AG04450 (cell line): ENCODE measurements around the gene LLGL2. TPM values are rescaled to one million over a fixed set of nuclear protein-coding genes. Genes with fewer than 3 reads are reported as not detected.

Experiments used
- CTCF ChIA-PET: fragments of 300-600, 350-600 bp; formaldehyde crosslinking; extraction: SDS; loops from one replicate; lab custom pipeline; 2022; ENCODE audit warnings: antibody characterized with exemption, inconsistent platforms; lab: Charles Lee
- POLR2A ChIA-PET: fragments of 350-600 bp; formaldehyde crosslinking; extraction: SDS; loops from one replicate; lab custom pipeline; 2021; ENCODE audit warnings: antibody characterized with exemption, inconsistent platforms; lab: Yijun Ruan, JAX
- DNase-seq: peaks from one replicate; pipeline ENCODE4 v3.0.0-alpha.2; 2011; ENCODE audit warnings: low read depth, low spot score
- H3K27ac ChIP-seq: one replicate; pipeline ENCODE4 v1.5.1; 2012; ENCODE audit warnings: low read depth, low read length, control low read depth
- H3K27me3 ChIP-seq: one replicate; pipeline ENCODE4 v1.6.0; 2012; ENCODE audit warnings: low read length; ENCODE audit not compliant: control insufficient read depth, insufficient read depth
- H3K4me3 ChIP-seq: 2 replicates; pipeline ENCODE4 v1.5.1; 2011; ENCODE audit warnings: mild to moderate bottlenecking, low read depth, low read length, control low read depth
- H3K9me3 ChIP-seq: 2 replicates; pipeline ENCODE4 v1.5.1; 2012; ENCODE audit warnings: low read length; ENCODE audit not compliant: control insufficient read depth, insufficient read depth
- polyA plus RNA-seq: library from polyadenylated mRNA; depleted of rRNA; stranded (reverse); fragments of >200 nt; gene quantifications from 2 replicates; pipeline ENCODE4 v1.2.3, GENCODE V29; 2011
- TF ChIP-seq, protein P1 (sequence below): IDR thresholded peaks from 2 replicates; pipeline ENCODE4 v1.5.1; 2011; ENCODE audit warnings: low read depth, low read length, control low read depth, inconsistent platforms

LLGL2 gene
- polyA plus RNA-seq, 1 experiment = 0.24 TPM

DNA sequence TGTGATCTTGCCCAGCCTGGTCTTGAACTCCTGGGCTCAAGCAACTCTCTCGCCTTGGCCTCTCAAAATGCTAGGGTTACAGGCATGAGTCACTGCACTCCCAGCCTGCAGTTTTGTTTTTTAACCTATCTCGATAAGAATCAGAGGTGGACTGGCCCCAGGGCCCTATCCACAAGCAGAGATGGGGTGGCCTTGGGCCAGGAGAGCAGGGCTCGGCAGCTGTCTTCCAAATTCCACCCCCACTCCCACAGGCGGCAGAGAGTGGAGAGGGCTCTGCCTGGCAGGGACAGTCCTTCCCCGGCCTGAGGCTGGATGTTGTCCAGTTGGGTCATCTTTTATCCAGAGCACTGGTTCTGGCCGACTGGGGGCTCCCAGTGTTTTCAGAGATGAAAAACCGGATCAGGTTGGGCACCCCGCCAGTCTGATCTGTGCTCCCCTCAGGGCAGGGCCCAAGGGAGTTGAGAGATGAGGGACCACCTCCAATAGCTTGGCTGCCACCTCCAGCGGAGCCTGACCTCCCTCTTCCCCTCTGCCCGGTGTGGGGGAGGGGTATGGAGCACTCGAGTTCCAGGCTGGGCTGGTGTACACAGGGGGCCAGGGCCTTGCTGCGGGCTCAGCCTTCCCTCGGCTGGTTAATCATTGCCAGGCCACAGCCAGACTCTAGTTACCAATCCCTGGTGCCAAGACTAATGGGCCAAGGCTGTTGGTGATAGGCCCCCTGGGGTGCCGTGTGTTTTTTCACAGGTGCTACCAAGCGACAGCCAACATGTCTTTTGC is 31.8 kb downstream of the LLGL2 start:
- CTCF ChIA-PET = no interaction called here
- Histone ChIP-seq H3K4me3 (no peak overlapping the region), H3K27ac (no peak overlapping the region), H3K27me3 (peaks cover 4% of the 10 kb centered on the region), H3K9me3 (no peaks in the 10 kb centered on the region)
- DNase-seq = no peak
- POLR2A ChIA-PET = no interaction called here
- TF ChIP-seq, protein P1, sequence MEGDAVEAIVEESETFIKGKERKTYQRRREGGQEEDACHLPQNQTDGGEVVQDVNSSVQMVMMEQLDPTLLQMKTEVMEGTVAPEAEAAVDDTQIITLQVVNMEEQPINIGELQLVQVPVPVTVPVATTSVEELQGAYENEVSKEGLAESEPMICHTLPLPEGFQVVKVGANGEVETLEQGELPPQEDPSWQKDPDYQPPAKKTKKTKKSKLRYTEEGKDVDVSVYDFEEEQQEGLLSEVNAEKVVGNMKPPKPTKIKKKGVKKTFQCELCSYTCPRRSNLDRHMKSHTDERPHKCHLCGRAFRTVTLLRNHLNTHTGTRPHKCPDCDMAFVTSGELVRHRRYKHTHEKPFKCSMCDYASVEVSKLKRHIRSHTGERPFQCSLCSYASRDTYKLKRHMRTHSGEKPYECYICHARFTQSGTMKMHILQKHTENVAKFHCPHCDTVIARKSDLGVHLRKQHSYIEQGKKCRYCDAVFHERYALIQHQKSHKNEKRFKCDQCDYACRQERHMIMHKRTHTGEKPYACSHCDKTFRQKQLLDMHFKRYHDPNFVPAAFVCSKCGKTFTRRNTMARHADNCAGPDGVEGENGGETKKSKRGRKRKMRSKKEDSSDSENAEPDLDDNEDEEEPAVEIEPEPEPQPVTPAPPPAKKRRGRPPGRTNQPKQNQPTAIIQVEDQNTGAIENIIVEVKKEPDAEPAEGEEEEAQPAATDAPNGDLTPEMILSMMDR = no peak

DNA sequence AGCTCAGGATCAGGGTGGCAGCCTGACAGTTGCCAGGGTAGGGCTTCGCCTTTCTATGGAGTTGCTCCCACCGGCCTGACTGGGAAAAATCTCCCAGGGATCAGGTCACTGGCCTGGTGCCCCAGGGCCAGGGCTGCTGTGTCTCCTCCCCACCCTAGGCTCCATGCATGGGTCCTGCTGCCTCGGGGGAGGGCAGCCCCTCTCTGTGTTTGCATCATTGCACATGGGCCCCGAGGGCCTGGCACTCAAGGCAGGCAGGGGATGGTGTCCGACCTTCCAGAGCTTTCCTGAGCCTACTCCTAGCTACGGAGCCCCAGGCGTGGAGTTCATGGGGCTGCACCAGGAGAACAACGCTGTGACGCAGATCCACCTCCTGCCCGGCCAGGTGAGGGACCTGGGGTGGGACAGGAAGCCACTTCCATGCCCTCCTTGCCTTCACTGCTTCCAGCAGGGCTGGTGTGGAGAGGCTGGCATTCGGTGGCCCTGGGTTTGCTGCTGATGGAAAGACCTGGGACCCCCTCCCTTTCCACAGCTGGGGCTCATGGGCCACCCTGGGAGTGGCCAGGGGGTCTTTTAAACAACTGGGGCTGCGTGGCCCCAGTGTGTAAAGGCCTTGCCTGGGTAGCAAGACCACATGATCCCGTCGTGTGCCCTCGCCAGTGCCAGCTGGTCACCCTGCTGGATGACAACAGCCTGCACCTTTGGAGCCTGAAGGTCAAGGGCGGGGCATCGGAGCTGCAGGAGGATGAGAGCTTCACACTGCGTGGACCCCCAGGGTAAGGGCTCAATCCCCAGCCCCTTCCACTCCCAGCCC is 32.6 kb downstream of the LLGL2 start:
- POLR2A ChIA-PET = no interaction called here
- H3K27me3 ChIP-seq = peaks cover 4% of the 10 kb centered on the region
- no peak overlapping the region for H3K4me3 ChIP-seq
- H3K27ac ChIP-seq = no peak overlapping the region
- no peaks in the 10 kb centered on the region; the same call in 1 of the 2 replicates for H3K9me3 ChIP-seq
- no peak for DNase-seq
- TF ChIP-seq, protein P1 = no peak
- CTCF ChIA-PET = interaction anchor here (0.6 kb wide), 1 partner anchor 131 kb away, joined by 3 read pairs; no protein-coding TSS in a partner anchor

DNA sequence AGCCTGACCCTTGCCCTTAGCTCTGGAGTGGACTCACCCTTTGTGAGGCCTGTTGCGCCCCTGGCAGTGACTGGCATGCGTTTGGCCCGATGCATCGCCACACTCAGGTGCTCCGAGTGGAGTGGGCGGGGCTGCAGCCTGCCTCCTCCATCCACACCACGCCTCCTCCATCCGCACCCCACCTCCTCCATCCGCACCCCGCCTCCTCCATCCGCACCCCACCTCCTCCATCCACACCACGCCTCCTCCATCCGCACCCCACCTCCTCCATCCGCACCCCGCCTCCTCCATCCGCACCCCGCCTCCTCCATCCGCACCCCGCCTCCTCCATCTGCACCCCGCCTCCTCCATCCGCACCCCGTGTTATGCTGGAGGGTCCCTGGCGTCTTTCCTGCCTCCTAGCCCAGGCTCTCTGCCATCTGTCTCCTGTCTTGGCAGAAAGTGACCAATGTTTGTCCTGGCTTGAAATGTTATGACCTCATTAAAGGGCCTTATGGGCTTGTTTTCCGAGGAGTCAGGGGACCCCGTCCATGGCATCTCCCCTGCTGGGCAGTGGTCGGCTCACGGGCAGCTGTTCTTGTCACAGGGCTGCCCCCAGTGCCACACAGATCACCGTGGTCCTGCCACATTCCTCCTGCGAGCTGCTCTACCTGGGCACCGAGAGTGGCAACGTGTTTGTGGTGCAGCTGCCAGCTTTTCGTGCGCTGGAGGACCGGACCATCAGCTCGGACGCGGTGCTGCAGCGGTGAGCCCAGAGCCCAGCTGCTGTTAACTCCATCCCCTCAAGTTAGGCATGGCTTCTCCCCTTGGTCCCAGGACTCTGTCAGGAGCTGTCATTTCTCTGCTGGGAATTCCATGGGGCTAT is 33.4 kb downstream of the LLGL2 start:
- Histone ChIP-seq H3K27ac (no peak overlapping the region), H3K27me3 (peaks cover 7% of the 10 kb centered on the region), H3K4me3 (no peak overlapping the region), H3K9me3 (no peaks in the 10 kb centered on the region; the same call in 1 of the 2 replicates)
- CTCF ChIA-PET = interaction anchor here (0.6 kb wide), 1 partner anchor 132 kb away, joined by 3 read pairs; no protein-coding TSS in a partner anchor
- POLR2A ChIA-PET = no interaction called here
- TF ChIP-seq, protein P1 = no peak
- no peak for DNase-seq

DNA sequence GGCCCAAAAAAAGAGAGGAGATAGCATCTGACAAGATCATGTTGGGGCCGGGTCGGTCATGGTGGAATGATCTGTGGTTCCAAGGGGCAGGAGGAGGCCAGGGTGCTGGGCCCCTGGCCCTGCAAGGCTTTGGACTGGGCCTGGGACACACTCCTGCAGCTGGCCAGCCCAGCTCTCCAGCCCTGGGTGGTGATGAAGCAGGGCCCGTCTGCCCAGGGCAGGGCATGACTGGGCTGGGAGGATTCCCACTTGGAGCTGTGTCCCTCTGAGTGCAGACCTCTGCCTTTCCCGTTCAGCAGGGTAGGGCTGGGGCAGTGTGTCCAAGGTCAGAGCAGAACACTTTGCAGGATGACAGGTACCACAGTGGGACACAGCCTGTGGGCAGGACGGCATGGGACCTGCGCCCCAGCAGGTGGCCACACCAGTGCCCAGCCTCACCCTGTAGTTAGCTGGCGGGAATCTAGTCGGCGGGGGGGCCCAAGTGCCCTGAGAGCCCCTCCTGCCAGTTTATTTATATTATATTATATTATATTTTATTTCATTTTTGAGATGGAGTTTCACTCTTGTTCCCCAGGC is 34.5 kb downstream of the LLGL2 start:
- no peak overlapping the region for H3K4me3 ChIP-seq
- no peak overlapping the region for H3K27ac ChIP-seq
- TF ChIP-seq, protein P1 = no peak
- ChIA-PET POLR2A (no interaction called here), CTCF (interaction anchor here (1.4 kb wide), 1 partner anchor 73 kb away, joined by 4 read pairs; the partner anchor contains the start of gene SMIM5)
- H3K9me3 ChIP-seq = no peaks in the 10 kb centered on the region; the same call in 1 of the 2 replicates
- peaks cover 16% of the 10 kb centered on the region for H3K27me3 ChIP-seq
- no peak for DNase-seq
